Measurements from ENCODE around the gene CCL2.
A peak's percentile ranks its signal among the peaks of the same experiment; 100 is the strongest.

CCL2 gene

DNA sequence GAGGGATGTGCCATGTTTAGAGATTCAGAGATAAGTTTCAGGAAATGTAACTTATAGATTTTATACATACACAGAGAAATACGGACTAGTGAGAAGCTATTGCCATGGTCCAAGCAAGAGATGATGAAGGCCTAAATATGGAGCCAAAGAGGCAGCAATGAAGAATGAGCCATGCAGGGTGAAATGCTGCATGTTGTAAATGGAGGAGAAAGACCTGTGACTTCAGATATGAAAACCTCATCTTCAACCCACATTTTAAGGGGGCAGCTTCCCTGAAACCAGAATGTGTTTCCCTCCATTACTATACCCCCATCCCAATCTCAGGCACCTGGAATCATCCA, 2.9 kb downstream of the CCL2 start:
- no peak for DNase-seq (ENCODE audit: low read depth)
- TF ChIP-seq, protein P1, sequence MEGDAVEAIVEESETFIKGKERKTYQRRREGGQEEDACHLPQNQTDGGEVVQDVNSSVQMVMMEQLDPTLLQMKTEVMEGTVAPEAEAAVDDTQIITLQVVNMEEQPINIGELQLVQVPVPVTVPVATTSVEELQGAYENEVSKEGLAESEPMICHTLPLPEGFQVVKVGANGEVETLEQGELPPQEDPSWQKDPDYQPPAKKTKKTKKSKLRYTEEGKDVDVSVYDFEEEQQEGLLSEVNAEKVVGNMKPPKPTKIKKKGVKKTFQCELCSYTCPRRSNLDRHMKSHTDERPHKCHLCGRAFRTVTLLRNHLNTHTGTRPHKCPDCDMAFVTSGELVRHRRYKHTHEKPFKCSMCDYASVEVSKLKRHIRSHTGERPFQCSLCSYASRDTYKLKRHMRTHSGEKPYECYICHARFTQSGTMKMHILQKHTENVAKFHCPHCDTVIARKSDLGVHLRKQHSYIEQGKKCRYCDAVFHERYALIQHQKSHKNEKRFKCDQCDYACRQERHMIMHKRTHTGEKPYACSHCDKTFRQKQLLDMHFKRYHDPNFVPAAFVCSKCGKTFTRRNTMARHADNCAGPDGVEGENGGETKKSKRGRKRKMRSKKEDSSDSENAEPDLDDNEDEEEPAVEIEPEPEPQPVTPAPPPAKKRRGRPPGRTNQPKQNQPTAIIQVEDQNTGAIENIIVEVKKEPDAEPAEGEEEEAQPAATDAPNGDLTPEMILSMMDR (conservative IDR thresholded peaks at IDR 0.05; ENCODE audit: control insufficient read depth, insufficient read depth, low read depth, low read length) = no peak
- H3K4me3 ChIP-seq (ENCODE audit: control insufficient read depth, low read depth, low read length) = no peak overlapping the region

DNA sequence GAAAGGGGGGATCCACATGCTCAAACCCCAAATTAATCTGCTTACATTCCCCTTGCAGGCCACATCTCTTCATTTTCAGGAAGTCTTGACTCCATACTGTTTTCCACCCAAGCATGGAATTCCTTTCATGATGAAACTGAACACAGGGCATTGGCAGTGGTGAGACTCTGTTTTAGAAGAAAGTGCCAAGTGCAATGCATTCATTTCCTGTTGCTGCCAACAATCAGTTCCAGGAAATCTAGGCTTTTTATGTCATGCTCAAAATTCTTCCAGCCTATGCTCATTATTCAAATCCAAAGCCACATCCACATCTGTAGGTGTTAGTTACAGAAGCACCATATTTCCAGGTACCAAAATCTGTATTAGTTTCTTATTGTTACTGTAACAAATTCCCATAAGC, 4.1 kb downstream of the CCL2 start:
- no peak overlapping the region for H3K4me3 ChIP-seq (ENCODE audit: control insufficient read depth, low read depth, low read length)
- peak; percentile 57 for DNase-seq (ENCODE audit: low read depth)
- TF ChIP-seq, protein P1 (conservative IDR thresholded peaks at IDR 0.05; ENCODE audit: control insufficient read depth, insufficient read depth, low read depth, low read length) = no peak

DNA sequence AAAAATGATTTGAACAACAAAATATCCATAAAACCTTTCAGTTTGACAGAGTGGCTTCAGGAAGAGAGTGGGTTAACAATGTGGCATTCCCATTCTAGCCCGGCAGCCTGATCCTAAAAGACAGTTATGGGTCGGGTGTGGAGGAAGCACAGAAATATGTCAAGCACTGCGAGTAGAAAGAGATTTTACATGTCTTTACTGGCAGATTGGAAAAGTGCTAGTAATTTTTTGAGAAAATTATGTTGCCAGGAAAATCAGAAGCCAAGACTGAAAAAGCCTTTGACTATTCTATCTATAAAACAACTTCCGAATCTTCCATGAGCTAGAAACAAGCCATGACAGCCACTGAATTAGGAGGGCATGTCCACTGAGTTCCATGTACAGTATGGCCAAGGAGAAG, 5.8 kb downstream of the CCL2 start:
- DNase-seq (ENCODE audit: low read depth) = no peak
- TF ChIP-seq, protein P1 (conservative IDR thresholded peaks at IDR 0.05; ENCODE audit: control insufficient read depth, insufficient read depth, low read depth, low read length) = no peak
- no peak overlapping the region for H3K4me3 ChIP-seq (ENCODE audit: control insufficient read depth, low read depth, low read length)

DNA sequence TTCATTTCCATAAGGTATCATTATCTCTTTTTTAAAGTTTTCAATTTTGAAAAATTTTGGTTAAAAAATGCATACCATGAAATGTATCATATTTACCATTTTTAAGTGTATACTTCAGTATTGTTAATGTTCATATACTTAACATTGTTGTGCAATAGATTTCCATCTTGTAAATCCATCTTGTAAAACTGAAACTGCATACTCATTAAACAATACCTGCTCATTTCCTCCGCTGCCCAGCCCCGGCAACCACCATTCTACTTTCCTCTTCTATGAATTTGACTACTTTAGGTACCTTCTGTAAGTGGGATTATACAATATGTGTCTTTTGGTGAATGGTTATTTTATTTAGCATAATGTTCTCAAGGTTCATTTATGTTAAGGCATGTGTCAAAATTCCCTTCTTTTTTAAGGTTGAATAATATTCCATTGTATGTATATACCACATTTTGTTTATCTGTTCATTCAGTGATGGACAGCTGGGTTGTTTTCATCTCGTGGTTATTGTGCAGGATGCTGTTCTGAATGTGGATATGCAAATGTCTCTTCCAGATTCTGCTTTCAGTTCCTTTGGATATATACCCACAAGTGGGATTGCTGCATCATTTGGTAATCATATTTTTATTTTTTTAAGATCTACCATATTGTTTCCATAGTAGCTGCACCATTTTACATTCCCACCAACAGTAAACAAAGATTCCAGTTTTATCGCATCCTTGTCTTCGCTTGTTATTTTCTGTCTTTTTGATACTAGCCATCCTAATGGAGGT, 6.7 kb downstream of the CCL2 start:
- H3K4me3 ChIP-seq (ENCODE audit: control insufficient read depth, low read depth, low read length) = no peak overlapping the region
- TF ChIP-seq, protein P1 (conservative IDR thresholded peaks at IDR 0.05; ENCODE audit: control insufficient read depth, insufficient read depth, low read depth, low read length) = no peak
- no peak for DNase-seq (ENCODE audit: low read depth)

DNA sequence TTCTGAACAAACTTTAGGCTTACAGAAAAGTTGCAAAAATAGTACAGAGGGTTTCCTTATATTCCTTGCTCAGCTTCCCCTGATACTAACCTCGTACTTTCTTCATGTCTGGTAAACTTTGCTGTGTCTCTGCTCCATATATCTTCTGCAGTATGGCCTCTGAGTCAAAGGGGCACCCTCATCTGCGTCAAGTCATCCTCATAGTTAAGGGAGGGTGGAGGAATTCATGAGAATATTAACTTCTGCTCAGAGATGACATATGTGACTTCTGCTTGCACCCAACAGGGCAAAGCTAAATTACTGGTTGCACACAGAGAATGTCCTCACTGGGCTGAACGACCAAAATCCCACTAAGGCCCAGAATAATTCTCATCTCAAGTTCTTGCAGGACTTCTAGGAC, 10.6 kb downstream of the CCL2 start:
- TF ChIP-seq, protein P1 (conservative IDR thresholded peaks at IDR 0.05; ENCODE audit: control insufficient read depth, insufficient read depth, low read depth, low read length) = no peak
- DNase-seq (ENCODE audit: low read depth) = no peak
- H3K4me3 ChIP-seq (ENCODE audit: control insufficient read depth, low read depth, low read length) = no peak overlapping the region

DNA sequence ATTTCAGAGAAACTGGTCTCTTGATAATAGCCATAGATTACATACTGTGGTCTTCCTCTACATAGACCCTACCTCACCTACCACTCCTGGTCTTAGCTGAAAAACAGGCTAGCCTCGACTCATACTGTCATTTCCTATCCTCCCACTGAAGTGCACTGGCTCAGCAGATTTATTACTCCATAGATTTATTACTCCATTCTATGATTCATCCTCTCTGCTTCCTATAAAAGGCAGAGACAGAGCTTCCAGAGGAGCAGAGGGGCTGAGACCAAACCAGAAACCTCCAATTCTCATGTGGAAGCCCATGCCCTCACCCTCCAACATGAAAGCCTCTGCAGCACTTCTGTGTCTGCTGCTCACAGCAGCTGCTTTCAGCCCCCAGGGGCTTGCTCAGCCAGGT, 14.9 kb downstream of the CCL2 start, which contains the start of gene CCL7:
Gene CCL7, plus strand, starts transcription at position 253 of the 400 bp plus-strand sequence. Its CDS starts 70 bp downstream, at position 323.
- peak; percentile 72 for DNase-seq (ENCODE audit: low read depth)
- TF ChIP-seq, protein P1 (conservative IDR thresholded peaks at IDR 0.05; ENCODE audit: control insufficient read depth, insufficient read depth, low read depth, low read length) = no peak
- no peak within 1 kb of the TSS for H3K4me3 ChIP-seq (ENCODE audit: control insufficient read depth, low read depth, low read length)

Measured in fibroblast of mammary gland (primary cell).